ENCODE results near the gene OR2A1.
"Not testable (repeated sequence)": the region's sequence is repeated elsewhere in the genome, so short reads cannot be mapped to it uniquely, and the experiment has no call there.

Gene OR2A1

GRCh38 chr7:144311872-144312469 is at the start of gene OR2A1:
Gene OR2A1, plus strand, starts transcription at chr7:144312419. Its CDS starts 5,706 bp downstream, at chr7:144318125.
- not testable (repeated sequence) for DNase-seq

DNA sequence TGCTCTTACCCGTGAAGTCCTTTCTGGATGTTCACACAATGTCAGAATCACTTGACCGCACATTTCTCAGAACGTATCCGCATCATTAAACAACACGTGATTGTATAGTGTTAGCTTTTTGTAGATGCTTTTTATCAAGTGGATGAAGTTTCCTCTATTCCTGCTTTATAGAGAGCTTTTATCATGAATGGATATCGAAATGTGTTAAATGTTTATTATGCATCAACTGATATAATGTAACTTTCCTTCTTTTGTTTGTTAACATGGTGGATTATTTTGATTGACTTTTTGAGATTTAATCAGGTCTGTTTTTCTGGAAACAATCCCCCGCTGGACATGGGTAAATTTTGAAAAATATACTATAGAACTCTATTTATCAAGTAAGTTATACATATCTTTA is 47.5 kb upstream of the OR2A1 start, which contains the start of gene OR2A7:
Gene OR2A7 (minus strand): TSS at position 101 of the 400 bp plus-strand sequence. CDS start 5,164 bp downstream, outside the sequence.
- not testable (repeated sequence) for DNase-seq

DNA sequence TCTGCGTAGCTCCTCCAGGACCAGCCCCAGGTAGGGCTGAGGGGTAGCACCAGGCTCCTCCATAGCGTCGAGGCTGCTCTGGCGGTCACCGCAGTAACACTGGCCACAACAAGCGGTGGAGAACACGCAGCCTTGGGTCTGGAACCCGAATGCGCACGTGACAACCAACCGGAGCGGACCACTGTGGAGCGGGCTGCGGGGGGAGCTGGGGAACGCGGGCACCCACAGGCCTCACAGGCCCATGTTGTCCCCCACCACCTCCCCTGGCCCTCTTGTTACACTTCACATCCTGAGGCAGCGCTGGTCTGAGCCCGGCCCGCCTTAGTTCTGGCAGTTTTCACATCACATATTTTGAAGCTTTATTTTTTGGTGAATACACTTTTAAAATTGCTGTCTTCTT is 43.0 kb upstream of the OR2A1 start, which contains the start of gene CTAGE8:
Gene CTAGE8 (minus strand): TSS at position 101 of the 400 bp plus-strand sequence. CDS start 38 bp downstream, at position 63.
- not testable (repeated sequence) for DNase-seq

- not testable (repeated sequence) for DNase-seq
Measured at GRCh38 chr7:144275281-144275680, 36.9 kb upstream of the OR2A1 start.

- not testable (repeated sequence) for DNase-seq
Measured at GRCh38 chr7:144280010-144280409, 32.2 kb upstream of the OR2A1 start.

DNA sequence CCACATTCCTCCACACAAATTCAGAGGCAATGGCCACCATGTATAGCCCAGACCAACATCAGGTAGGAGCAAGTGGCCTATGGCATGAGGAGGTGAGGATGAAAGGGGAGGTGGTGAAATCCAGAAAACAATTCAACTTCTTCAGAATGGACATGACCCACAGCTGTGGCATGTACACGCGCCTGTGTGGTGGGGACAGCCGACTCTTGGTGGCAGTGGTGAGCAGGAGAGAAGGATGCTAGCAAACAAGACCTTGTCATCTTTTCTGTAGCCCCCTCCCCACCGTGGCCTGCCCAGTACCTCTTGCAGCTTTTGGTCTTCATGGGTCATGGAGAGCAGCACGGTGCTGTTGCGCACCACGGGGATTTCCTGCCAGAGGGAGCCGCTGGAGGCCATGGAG is 30.2 kb upstream of the OR2A1 start:
- DNase-seq, result not testable (repeated sequence)

DNA sequence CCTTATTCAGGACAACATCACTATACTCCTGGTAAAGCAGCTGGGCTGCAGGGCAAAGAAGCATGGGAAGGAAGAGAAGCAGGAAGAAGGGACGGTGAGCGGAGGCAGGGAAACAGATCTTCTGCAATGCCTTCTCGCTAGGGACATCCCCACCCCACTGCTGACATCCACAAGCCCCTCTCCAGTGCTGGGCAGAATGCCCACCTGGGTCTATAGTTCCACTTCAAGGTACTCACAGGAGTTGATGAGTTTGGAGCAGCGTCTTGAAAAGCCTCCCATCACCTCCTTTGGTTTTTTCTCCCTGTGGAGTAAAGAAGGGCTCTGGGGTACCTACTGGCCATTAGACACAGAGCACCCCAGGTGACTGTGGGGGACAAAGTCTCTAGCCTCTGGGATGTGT is 29.7 kb upstream of the OR2A1 start:
- DNase-seq, result not testable (repeated sequence)

GRCh38 chr7:144283716-144284115 is 28.5 kb upstream of the OR2A1 start:
- not testable (repeated sequence) for DNase-seq

GRCh38 chr7:144287171-144287784 is 24.9 kb upstream of the OR2A1 start:
- not testable (repeated sequence) for DNase-seq

- DNase-seq, result not testable (repeated sequence)
Measured at GRCh38 chr7:144291607-144292006, 20.6 kb upstream of the OR2A1 start.

DNA sequence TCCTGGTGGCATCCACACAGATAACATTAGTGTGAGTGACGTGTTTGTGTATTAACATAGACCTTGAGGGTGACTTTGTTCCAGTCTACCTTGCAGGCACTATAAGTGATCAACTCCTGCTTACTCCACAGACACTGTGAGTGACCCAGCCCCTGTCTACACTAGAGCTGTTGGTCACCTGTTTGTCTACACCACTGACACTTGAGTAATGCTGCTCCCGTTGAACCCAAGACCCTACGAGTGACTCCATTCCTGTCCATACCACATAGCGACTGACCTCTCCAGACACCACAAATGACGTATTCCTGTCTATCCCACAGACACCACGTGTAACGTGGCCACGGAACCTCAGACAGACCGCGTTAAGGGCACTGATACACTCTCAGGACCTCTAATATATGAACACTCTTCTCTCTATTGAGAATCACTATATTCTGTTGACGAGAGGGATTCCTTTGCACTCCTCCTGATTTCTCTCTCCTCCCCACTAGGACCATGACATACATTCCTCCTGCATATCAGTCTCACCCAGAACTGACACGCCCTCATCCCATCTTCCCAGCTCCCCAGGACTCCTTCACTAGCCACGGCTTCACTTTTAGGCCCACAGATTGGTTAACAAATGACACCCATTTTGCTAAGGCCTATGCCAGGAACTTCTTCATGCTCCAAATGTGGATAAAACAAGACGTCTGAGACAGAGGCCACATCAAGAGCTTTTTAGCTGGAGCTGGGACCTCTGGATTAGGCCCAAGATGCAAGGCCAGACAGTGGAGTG is 19.6 kb upstream of the OR2A1 start:
- DNase-seq, result not testable (repeated sequence)

DNA sequence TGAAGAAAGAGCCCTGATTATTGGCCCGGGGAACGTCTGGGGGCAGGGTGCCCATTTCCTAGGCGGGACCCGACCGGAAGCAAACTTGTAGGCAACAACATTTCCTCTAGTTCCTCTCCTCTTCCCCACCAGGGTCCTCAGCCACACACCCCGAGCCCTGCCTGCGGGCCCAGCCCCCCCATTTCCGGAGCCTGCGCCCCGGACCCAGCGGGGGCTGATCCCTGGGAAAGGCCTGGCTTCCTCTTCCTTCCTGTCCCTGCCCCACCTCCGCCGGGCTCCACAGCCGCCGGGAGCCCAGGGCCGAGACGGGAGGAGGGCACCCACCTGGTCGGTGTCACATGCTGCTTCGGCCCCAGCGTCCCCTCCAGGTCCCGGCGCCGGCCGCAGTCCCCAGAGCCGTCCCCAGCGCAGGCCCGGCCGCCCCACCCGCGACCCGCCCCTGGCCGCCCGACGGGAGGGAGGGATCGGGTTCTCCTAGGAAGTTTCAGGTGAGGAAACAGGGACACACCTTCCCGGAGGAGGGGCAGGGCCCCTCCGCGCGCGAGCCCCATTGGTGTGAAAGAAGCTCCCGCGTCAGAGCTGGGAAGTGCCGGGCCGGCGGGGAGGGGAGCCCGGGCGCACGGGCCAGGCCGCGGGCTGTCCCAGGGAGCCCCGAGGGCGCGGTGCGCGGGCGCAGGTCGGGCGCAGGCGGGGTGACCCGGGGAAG is 18.3 kb upstream of the OR2A1 start:
- DNase-seq, result not testable (repeated sequence)

- not testable (repeated sequence) for DNase-seq
Measured at GRCh38 chr7:144302578-144303303, 9.5 kb upstream of the OR2A1 start.

DNA sequence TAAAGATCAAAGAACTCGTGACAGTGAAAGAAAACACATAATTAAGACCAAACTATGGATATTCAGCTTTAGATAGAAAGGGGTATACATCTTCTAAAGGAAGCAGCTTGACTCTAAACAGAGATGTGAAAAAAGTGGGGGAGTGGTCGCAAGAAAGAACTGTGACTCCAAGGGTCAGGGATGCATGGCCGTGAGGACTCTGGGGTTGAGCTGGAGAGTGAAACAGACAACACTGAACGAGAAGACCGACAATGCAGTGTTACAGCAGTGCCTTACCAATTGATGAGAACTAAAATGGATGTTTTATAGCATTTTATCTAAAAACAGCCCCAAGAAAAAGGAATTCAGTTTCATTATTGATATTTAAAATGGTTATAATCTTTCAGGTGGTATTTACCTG is 8.6 kb upstream of the OR2A1 start:
- DNase-seq, result not testable (repeated sequence)

- DNase-seq, result not testable (repeated sequence)
Measured at GRCh38 chr7:144305156-144305555, 7.1 kb upstream of the OR2A1 start.

GRCh38 chr7:144309702-144310101 is 2.5 kb upstream of the OR2A1 start:
- not testable (repeated sequence) for DNase-seq

DNA sequence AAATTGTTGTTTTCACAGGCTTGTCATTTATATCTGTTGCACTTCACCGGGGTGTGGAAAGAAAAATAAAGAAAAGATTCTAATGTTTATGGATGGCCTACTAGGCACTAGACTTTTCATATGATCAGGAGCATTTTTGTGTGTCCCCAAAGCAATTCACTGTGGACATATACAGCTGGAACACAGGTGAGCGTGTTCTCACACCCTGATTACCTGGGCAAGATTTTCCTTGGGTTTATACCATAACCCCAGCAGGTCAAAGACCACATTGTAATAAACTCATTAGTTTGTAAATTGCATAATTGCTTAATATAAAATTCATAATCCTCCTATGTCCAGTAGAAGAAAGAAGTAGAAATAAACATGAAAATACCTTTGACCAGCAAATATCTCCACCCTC is 1.0 kb upstream of the OR2A1 start:
- not testable (repeated sequence) for DNase-seq

DNA sequence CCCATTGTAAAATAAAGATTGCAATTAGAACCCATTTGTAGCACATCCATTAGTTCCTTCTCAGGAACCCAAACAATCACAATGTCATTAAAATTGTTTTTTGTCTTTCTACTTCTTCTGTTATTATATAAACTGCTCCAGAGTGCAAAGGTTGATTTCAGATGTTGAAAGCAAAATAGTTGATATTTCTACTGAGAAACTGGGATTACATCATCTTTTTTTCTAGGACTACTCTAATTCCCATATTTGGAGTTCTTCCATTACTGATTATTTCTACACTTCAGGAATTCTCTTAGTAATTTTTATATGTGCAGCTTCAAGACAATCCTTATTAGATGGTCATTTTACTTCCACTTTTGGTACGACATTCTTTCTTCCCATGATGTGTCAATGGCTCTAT is 5.3 kb downstream of the OR2A1 start:
- DNase-seq, result not testable (repeated sequence)

GRCh38 chr7:144319547-144319946 is 7.3 kb downstream of the OR2A1 start:
- not testable (repeated sequence) for DNase-seq

DNA sequence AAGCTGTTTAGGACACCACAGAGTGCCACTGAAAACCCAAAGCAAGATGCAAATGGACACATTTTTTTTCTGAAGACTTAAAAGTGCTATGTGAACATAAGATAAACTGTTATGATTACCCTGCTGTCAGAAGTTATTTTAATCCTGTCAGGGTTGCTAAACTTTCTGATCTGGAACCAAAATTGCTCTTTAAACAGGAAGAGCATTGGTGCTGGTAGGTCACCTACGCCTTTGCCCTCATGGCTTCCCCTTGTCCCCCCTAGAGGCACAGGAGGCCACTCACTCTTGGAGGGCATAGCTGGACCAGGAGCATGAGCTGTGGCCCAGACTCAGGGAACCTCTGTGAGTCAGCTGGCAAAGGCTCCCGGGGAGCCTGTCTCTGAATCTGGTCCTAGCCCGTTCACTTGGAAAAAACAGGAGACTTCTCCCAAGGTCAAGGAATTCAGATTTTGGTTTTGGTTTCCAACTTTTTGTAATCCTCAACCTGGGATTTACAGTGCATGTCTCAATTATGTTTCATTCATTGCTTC is 9.5 kb downstream of the OR2A1 start:
- DNase-seq, result not testable (repeated sequence)

DNA sequence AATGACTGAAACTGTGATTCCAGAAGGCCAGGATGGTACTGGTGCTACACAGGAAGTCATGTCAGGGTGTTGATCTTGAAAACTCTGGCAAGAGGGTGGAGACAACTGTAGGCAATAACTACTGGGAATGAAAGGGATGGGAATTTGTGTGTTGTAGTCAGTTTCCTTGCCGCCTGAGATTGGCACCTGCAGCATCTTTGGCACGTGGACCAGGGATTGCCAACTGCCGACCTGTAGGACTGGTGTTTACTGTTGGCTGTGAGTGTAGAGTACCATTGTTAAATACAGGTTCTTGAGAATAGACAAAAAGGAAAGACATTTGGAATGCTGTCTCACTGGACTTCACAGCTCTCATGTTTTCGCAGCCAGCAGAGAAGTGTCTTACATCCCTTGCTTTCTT is 11.1 kb downstream of the OR2A1 start:
- not testable (repeated sequence) for DNase-seq

- not testable (repeated sequence) for DNase-seq
Measured at GRCh38 chr7:144325868-144326267, 13.6 kb downstream of the OR2A1 start.

Measured in fibroblast of skin of right biceps (primary cell).